NB4 (cell line): ENCODE results near the gene RSPO3.
A peak's percentile ranks its signal among the peaks of the same experiment; 100 is the strongest.

Experiments
- DNase-seq: peaks from one replicate; pipeline ENCODE4 v3.0.0; 2010; ENCODE audit warnings: low read depth
- H3K4me3 ChIP-seq: one replicate; pipeline ENCODE4 v1.5.1; 2011; ENCODE audit warnings: mild to moderate bottlenecking, low read depth, low read length, moderate library complexity
- MYC ChIP-seq: IDR thresholded peaks from 2 replicates; pipeline ENCODE4 v1.6.1; 2011; ENCODE audit warnings: low read depth, low read length
- POLR2A ChIP-seq: IDR thresholded peaks from 2 replicates; pipeline ENCODE4 v1.6.1; 2011; ENCODE audit warnings: mild to moderate bottlenecking; ENCODE audit not compliant: insufficient read length; ENCODE audit errors: extremely low read depth
- TF ChIP-seq, protein P1 (sequence below): IDR thresholded peaks from 2 replicates; pipeline ENCODE4 v1.6.1; 2011; ENCODE audit warnings: low read depth, low read length
- TF ChIP-seq, protein P2 (sequence below): IDR thresholded peaks from one replicate; pipeline ENCODE4 v1.5.1; 2012; ENCODE audit warnings: low read depth, low read length

RSPO3 gene

DNA sequence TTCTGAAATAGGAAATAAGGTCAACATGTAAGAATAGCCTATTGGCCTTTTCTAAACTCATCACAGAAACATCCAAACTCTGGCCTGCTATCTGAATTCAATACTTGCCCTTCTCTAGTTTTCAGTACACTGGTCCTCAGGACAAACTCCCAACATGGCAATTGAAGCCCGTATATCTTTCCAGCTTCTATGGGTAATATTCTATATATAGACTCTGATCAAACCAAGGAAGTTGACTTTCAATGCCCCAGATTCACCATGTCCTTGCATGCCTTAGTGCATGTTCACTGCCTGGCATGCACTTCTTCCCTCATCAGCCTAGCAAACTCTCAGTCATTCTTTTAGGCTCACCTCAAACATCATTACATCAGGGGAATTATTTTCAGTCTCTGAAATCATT is 73.2 kb downstream of the RSPO3 start:
- H3K4me3 ChIP-seq, result no peak overlapping the region
- no peak for TF ChIP-seq POLR2A
- TF ChIP-seq, protein P1, sequence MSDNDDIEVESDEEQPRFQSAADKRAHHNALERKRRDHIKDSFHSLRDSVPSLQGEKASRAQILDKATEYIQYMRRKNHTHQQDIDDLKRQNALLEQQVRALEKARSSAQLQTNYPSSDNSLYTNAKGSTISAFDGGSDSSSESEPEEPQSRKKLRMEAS, result no peak
- TF ChIP-seq, protein P2, sequence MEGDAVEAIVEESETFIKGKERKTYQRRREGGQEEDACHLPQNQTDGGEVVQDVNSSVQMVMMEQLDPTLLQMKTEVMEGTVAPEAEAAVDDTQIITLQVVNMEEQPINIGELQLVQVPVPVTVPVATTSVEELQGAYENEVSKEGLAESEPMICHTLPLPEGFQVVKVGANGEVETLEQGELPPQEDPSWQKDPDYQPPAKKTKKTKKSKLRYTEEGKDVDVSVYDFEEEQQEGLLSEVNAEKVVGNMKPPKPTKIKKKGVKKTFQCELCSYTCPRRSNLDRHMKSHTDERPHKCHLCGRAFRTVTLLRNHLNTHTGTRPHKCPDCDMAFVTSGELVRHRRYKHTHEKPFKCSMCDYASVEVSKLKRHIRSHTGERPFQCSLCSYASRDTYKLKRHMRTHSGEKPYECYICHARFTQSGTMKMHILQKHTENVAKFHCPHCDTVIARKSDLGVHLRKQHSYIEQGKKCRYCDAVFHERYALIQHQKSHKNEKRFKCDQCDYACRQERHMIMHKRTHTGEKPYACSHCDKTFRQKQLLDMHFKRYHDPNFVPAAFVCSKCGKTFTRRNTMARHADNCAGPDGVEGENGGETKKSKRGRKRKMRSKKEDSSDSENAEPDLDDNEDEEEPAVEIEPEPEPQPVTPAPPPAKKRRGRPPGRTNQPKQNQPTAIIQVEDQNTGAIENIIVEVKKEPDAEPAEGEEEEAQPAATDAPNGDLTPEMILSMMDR, result no peak
- no peak for TF ChIP-seq MYC
- DNase-seq, result no peak

DNA sequence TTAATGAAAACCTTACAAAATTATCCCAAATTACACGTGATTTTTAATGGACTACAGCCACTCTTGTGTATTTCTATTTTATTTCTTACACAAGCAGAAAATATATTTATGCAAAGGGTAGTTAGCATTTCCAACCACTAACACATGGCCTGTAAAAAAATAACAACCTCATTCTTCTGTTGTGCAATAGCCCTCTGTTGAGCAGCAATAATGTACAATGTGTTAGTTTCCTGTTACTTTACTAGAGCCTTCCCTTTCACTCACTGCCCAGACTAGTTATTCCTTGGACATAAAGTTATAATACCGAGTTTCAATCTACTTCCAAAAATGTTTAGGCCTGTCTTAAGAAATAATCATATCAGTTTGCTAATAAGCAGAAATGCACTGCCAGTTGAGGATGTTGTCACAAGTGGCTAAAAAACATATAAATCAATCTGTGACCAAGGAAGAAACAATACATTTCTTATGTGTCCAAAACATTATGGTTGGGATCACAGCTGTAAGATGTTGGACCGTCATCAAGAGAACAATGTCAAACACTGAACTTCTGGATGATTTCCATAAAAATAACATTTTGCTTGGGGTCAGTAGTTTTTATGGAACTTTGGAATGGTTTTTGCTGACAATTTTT is 74.6 kb downstream of the RSPO3 start:
- no peak overlapping the region for H3K4me3 ChIP-seq
- TF ChIP-seq, protein P2, result no peak
- TF ChIP-seq, protein P1, result peak; percentile 83
- TF ChIP-seq MYC, result peak; percentile 90
- no peak for TF ChIP-seq POLR2A
- DNase-seq, result peak; percentile 81

DNA sequence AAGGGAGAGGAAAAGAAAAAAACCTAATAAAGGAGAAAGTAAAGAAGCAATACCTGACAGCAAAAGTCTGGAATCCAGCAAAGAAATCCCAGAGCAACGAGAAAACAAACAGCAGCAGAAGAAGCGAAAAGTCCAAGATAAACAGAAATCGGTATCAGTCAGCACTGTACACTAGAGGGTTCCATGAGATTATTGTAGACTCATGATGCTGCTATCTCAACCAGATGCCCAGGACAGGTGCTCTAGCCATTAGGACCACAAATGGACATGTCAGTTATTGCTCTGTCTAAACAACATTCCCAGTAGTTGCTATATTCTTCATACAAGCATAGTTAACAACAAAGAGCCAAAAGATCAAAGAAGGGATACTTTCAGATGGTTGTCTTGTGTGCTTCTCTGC is 77.4 kb downstream of the RSPO3 start:
- no peak overlapping the region for H3K4me3 ChIP-seq
- DNase-seq, result no peak
- TF ChIP-seq, protein P2, result no peak
- TF ChIP-seq POLR2A (no peak), MYC (no peak)
- TF ChIP-seq, protein P1, result no peak

DNA sequence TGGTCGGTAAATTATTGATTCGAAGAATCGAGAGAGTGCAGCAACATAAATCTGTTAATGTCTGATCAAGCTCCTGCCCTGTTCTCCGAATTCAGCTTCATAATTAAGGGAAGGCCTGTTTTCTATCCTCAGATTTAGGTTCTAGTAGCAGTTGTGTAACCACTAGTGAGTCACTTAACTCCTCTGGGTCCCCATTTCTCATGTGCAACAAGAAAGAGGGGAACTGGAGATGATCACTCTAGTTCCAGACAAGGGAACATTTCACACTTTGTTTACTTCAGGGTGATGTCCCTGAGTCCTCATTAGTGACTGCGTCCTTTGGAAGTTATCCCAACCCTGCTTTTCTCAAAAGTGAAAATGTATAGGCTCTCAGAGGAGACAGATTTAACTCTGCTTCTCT is 80.1 kb downstream of the RSPO3 start:
- TF ChIP-seq MYC, result no peak
- TF ChIP-seq, protein P1, result no peak
- TF ChIP-seq, protein P2, result no peak
- peak; percentile 82 for DNase-seq

DNA sequence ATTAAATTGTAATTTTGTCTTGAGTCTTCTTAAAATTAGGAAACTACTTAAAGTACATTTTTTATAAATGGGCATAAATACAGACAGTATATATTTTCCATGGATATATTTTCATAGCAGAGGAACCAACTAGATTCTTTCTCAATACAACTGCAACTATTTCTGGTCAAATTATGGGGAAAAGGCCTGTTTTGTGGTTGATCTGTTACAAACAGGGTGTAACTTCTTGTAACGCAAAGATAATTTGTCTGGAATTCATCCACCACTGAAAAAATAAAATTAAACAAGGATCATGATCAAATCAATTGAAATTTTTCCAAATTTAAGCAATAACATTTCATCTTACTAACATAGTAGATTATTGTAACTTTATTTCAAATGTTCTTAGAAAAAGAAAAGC is 81.0 kb downstream of the RSPO3 start:
- no peak for DNase-seq
- no peak overlapping the region for H3K4me3 ChIP-seq
- TF ChIP-seq MYC (no peak), POLR2A (no peak)
- TF ChIP-seq, protein P1, result no peak
- TF ChIP-seq, protein P2, result no peak

More for the DNA sequence above, 80.1 kb downstream of the RSPO3 start:
- H3K4me3 ChIP-seq, result no peak overlapping the region
